Measurements from ENCODE around the gene MORN1. TPM values are rescaled to one million over a fixed set of nuclear protein-coding genes. Genes with fewer than 3 reads are reported as not detected.

Gene MORN1
- polyA plus RNA-seq, 1 donor from 2014 or later, result 10.9 TPM

GRCh38 chr1:2317230-2318065, 73.9 kb downstream of the MORN1 start:
- Histone ChIP-seq H3K79me2 (replicated peaks; ENCODE audit: insufficient read depth, low read length) (no peaks in the 10 kb centered on the region), H3F3A (ENCODE audit: insufficient read depth, low read length, poor library complexity, severe bottlenecking) (peaks cover 5% of the 10 kb centered on the region), H3K9ac (ENCODE audit: low read length) (peak overlapping the region; percentile 63), H4K20me1 (ENCODE audit: insufficient read depth) (no peaks in the 10 kb centered on the region), H3K36me3 (ENCODE audit: insufficient read depth, low read length) (no peaks in the 10 kb centered on the region), H3K4me3 (ENCODE audit: low read length) (no peak overlapping the region), H3K9me3 (ENCODE audit: low read length) (no peaks in the 10 kb centered on the region), H3K4me2 (ENCODE audit: low read length) (no peak overlapping the region), H2AFZ (ENCODE audit: low read depth, low read length) (no peak overlapping the region), H3K27ac (ENCODE audit: low read length) (peak overlapping the region; percentile 88), H3K9me2 (ENCODE audit: insufficient read depth, low read length) (no peaks in the 10 kb centered on the region), H3K27me3 (ENCODE audit: insufficient read depth, low read depth, low read length) (no peaks in the 10 kb centered on the region)
- TF ChIP-seq CTCF (IDR thresholded peaks at IDR 0.05; ENCODE audit: poor library complexity, severe bottlenecking), result no peak

GRCh38 chr1:2316451-2316961, 74.8 kb downstream of the MORN1 start:
- Histone ChIP-seq H4K20me1 (ENCODE audit: insufficient read depth) (no peaks in the 10 kb centered on the region), H3K27ac (ENCODE audit: low read length) (no peak overlapping the region), H3F3A (ENCODE audit: insufficient read depth, low read length, poor library complexity, severe bottlenecking) (peaks cover 5% of the 10 kb centered on the region), H3K9ac (ENCODE audit: low read length) (no peak overlapping the region), H2AFZ (ENCODE audit: low read depth, low read length) (no peak overlapping the region), H3K79me2 (replicated peaks; ENCODE audit: insufficient read depth, low read length) (no peaks in the 10 kb centered on the region), H3K9me3 (ENCODE audit: low read length) (no peaks in the 10 kb centered on the region), H3K9me2 (ENCODE audit: insufficient read depth, low read length) (no peaks in the 10 kb centered on the region), H3K4me2 (ENCODE audit: low read length) (no peak overlapping the region), H3K36me3 (ENCODE audit: insufficient read depth, low read length) (no peaks in the 10 kb centered on the region), H3K4me3 (ENCODE audit: low read length) (no peak overlapping the region), H3K27me3 (ENCODE audit: insufficient read depth, low read depth, low read length) (no peaks in the 10 kb centered on the region)
- no peak for TF ChIP-seq EP300 (conservative IDR thresholded peaks at IDR 0.05; ENCODE audit: poor library complexity, severe bottlenecking)
- no peak for TF ChIP-seq EZH2 (IDR thresholded peaks at IDR 0.05; ENCODE audit: borderline replicate concordance, insufficient read depth, low read length, poor library complexity, severe bottlenecking)
- no peak for TF ChIP-seq TAF1 (IDR thresholded peaks at IDR 0.05; ENCODE audit: low read depth)
- no peak for TF ChIP-seq MXI1 (conservative IDR thresholded peaks at IDR 0.05; ENCODE audit: poor library complexity, severe bottlenecking)
- TF ChIP-seq RAD21 (conservative IDR thresholded peaks at IDR 0.05), result no peak
- no peak for TF ChIP-seq REST (IDR thresholded peaks at IDR 0.05; ENCODE audit: borderline replicate concordance)
- no peak for TF ChIP-seq CTCF (IDR thresholded peaks at IDR 0.05; ENCODE audit: poor library complexity, severe bottlenecking)
- TF ChIP-seq SMC3 (conservative IDR thresholded peaks at IDR 0.05; ENCODE audit: poor library complexity), result no peak
- no peak for TF ChIP-seq POLR2AphosphoS5 (IDR thresholded peaks at IDR 0.05)

Measured in neural cell (in vitro differentiated cells).